WERI-Rb-1 (cell line): ENCODE measurements around the gene HMGCS1.
A peak's percentile ranks its signal among the peaks of the same experiment; 100 is the strongest.

Experiments used
- DNase-seq: peaks from one replicate; pipeline ENCODE4 v3.0.0-alpha.2; 2020
- H3K27ac ChIP-seq: fragments of 250-450 bp; sonication (Bioruptor Pico); 2 replicates; pipeline ENCODE4 v1.5.1; 2020; ENCODE audit warnings: mild to moderate bottlenecking, moderate library complexity
- H3K27me3 ChIP-seq: fragments of 250-450 bp; sonication (Bioruptor Pico); 2 replicates; pipeline ENCODE4 v1.5.1; 2021; ENCODE audit warnings: mild to moderate bottlenecking, low read depth, moderate library complexity; ENCODE audit not compliant: insufficient read depth, severe bottlenecking
- H3K36me3 ChIP-seq: fragments of 250-450 bp; sonication (Bioruptor Pico); 2 replicates; pipeline ENCODE4 v1.5.1; 2020; ENCODE audit warnings: mild to moderate bottlenecking, moderate library complexity
- H3K4me3 ChIP-seq: 2 replicates; pipeline ENCODE4 v1.5.1; 2011; ENCODE audit warnings: low read depth, mild to moderate bottlenecking, control low read depth, low read length
- H3K9me3 ChIP-seq: fragments of 250-450 bp; sonication (Bioruptor Pico); 2 replicates; pipeline ENCODE4 v1.5.1; 2021; ENCODE audit warnings: mild to moderate bottlenecking, moderate library complexity; ENCODE audit not compliant: severe bottlenecking
- TF ChIP-seq, protein P1 (sequence below): IDR thresholded peaks from 2 replicates; pipeline ENCODE4 v1.5.1; 2011; ENCODE audit warnings: low read depth, mild to moderate bottlenecking, control low read depth, inconsistent platforms, low read length

The HMGCS1 gene

DNA sequence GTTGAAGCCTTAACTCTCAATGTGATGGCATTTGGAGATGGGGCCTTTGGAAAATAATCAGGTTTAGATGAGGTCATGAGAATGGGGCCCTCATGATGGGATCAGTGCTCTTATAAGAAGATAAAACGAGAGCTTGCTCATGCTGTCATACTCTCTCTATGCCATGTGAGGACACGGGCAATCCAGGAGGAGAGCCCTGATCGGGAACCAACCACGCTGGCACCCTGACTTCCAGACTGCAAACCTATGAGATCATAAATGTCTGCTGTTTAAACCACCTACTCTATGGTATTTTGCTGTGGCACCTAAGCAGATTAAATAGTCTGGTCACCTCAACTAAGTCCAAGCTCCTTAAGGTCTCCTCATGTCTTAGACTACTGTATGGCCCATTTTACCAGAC, 10.0 kb downstream of the HMGCS1 start:
- no peaks in the 10 kb centered on the region for H3K9me3 ChIP-seq
- no peak overlapping the region for H3K4me3 ChIP-seq
- H3K27ac ChIP-seq: no peak overlapping the region
- no peaks in the 10 kb centered on the region for H3K27me3 ChIP-seq
- TF ChIP-seq, protein P1, sequence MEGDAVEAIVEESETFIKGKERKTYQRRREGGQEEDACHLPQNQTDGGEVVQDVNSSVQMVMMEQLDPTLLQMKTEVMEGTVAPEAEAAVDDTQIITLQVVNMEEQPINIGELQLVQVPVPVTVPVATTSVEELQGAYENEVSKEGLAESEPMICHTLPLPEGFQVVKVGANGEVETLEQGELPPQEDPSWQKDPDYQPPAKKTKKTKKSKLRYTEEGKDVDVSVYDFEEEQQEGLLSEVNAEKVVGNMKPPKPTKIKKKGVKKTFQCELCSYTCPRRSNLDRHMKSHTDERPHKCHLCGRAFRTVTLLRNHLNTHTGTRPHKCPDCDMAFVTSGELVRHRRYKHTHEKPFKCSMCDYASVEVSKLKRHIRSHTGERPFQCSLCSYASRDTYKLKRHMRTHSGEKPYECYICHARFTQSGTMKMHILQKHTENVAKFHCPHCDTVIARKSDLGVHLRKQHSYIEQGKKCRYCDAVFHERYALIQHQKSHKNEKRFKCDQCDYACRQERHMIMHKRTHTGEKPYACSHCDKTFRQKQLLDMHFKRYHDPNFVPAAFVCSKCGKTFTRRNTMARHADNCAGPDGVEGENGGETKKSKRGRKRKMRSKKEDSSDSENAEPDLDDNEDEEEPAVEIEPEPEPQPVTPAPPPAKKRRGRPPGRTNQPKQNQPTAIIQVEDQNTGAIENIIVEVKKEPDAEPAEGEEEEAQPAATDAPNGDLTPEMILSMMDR: no peak
- peak; percentile 33 for DNase-seq
- peaks cover 12% of the 10 kb centered on the region for H3K36me3 ChIP-seq

DNA sequence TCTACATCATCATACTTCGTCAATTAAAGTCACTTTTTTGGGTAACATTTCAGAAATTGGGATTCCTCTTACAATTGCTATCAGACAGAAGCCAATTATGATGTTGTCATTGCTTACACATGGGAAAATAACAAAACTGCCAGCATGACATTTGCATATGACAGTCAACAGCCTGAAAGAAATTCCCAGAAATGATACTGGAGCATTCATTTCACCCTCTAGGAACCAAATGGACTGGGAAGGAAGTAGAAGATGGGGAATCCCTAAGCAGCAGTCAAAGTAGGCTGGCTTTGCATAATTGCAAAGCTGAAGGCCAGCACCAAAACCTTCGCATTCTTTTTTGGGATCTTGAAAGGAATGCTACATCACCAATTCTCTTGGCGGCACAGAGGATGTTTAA, 10.7 kb downstream of the HMGCS1 start:
- Histone ChIP-seq H3K27ac (no peak overlapping the region), H3K27me3 (no peaks in the 10 kb centered on the region), H3K36me3 (peaks cover 18% of the 10 kb centered on the region), H3K4me3 (no peak overlapping the region), H3K9me3 (no peaks in the 10 kb centered on the region)
- no peak for DNase-seq
- TF ChIP-seq, protein P1: no peak

DNA sequence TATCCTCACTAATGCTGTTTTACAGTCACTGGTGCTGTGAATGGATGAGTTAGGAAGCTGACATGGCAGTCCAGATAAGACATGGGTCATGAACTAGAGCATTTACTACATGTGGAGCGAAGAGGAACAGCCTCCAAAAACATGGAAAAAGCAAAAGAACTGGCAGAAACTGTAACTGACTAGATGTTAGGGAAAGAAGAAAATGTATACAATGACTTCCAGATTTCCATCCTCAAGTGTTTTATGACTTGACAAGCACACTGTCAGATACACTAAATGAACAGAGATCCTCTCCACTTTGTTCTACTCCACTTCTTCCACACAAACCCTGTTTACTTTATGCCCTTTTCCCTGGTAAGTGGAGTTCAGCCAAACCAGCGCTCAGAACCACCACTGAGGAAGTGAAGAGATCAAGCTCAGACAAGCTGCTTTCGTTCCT, 11.5 kb downstream of the HMGCS1 start:
- H3K36me3 ChIP-seq: peaks cover 26% of the 10 kb centered on the region
- H3K4me3 ChIP-seq: no peak overlapping the region
- no peak for DNase-seq

GRCh38 chr5:43300112-43300511, 13.1 kb downstream of the HMGCS1 start:
- H3K36me3 ChIP-seq: peaks cover 42% of the 10 kb centered on the region
- no peak overlapping the region for H3K27ac ChIP-seq
- TF ChIP-seq, protein P1: no peak
- no peak for DNase-seq
- no peaks in the 10 kb centered on the region for H3K27me3 ChIP-seq
- no peak overlapping the region for H3K4me3 ChIP-seq
- no peaks in the 10 kb centered on the region for H3K9me3 ChIP-seq

More for the DNA sequence above, 11.5 kb downstream of the HMGCS1 start:
- Histone ChIP-seq H3K27me3 (no peaks in the 10 kb centered on the region), H3K27ac (no peak overlapping the region), H3K9me3 (no peaks in the 10 kb centered on the region)
- TF ChIP-seq, protein P1: no peak

- no peak for DNase-seq
- H3K4me3 ChIP-seq: no peak overlapping the region
- TF ChIP-seq, protein P1: no peak
- no peaks in the 10 kb centered on the region for H3K27me3 ChIP-seq
- H3K36me3 ChIP-seq: peaks cover 57% of the 10 kb centered on the region
- no peak overlapping the region for H3K27ac ChIP-seq
- H3K9me3 ChIP-seq: no peaks in the 10 kb centered on the region
Measured at GRCh38 chr5:43298443-43298842, 14.8 kb downstream of the HMGCS1 start.

GRCh38 chr5:43296835-43297234, 16.4 kb downstream of the HMGCS1 start:
- Histone ChIP-seq H3K27ac (no peak overlapping the region), H3K27me3 (no peaks in the 10 kb centered on the region), H3K4me3 (no peak overlapping the region), H3K9me3 (no peaks in the 10 kb centered on the region), H3K36me3 (peaks cover 71% of the 10 kb centered on the region)
- DNase-seq: no peak
- TF ChIP-seq, protein P1: no peak
